HepG2 (cell line): ENCODE data around the gene OR2V2. TPM values are rescaled to one million over a fixed set of nuclear protein-coding genes. Genes with fewer than 3 reads are reported as not detected.

Source experiments
- ASH2L ChIP-seq: fragments of 300-600, 200-600 bp; sonication (generic); IDR thresholded peaks from 2 replicates; pipeline ENCODE4 v1.7.0; 2017; ENCODE audit warnings: low read depth, mild to moderate bottlenecking, moderate library complexity, mixed read lengths, low read length; ENCODE audit not compliant: insufficient read length
- CBX1 ChIP-seq: IDR thresholded peaks from one replicate; pipeline ENCODE4 v1.6.1; 2016; ENCODE audit warnings: antibody characterized with exemption, low read depth
- CREB1 ChIP-seq, 2 experiments: fragments of 450-650 bp in 1 of 2; IDR thresholded peaks; 2 replicates each; pipeline ENCODE4 v1.6.1; 2016 to 2017; ENCODE audit warnings: control low read depth in 1 of 2, mild to moderate bottlenecking in 1 of 2, missing compliant biosample characterization in 1 of 2, missing genetic modification characterization in 1 of 2
- GATAD2A ChIP-seq: IDR thresholded peaks from 2 replicates; pipeline ENCODE4 v1.6.1; 2016
- MAF1 ChIP-seq: sonication (generic); formaldehyde crosslinking; IDR thresholded peaks from 2 replicates; pipeline ENCODE4 v1.5.0; 2020; ENCODE audit warnings: missing genetic modification reagents, borderline replicate concordance
- NRL ChIP-seq: sonication (generic); formaldehyde crosslinking; IDR thresholded peaks from 2 replicates; pipeline ENCODE4 v1.5.0; 2020; ENCODE audit warnings: missing genetic modification reagents, mild to moderate bottlenecking, moderate library complexity, borderline replicate concordance
- SIX1 ChIP-seq: sonication (generic); formaldehyde crosslinking; IDR thresholded peaks from 2 replicates; pipeline ENCODE4 v1.4.0; 2020; ENCODE audit warnings: missing genetic modification reagents, borderline replicate concordance
- SRSF9 ChIP-seq: fragments of 200-400 bp; formaldehyde crosslinking; IDR thresholded peaks from 2 replicates; pipeline ENCODE4 v1.6.1; 2018; ENCODE audit warnings: borderline replicate concordance, mild to moderate bottlenecking, low read depth, low read length; ENCODE audit not compliant: insufficient read depth, poor library complexity, severe bottlenecking
- ZFAT ChIP-seq: sonication (generic); formaldehyde crosslinking; conservative IDR thresholded peaks from 2 replicates; pipeline ENCODE4 v1.8.1; 2023; ENCODE audit warnings: missing genetic modification reagents, inconsistent platforms
- ZNF24 ChIP-seq: fragments of 450-650 bp; IDR thresholded peaks from 2 replicates; pipeline ENCODE4 v1.6.1; 2017; ENCODE audit warnings: antibody characterized with exemption, mild to moderate bottlenecking
- ZNF543 ChIP-seq: sonication (generic); formaldehyde crosslinking; IDR thresholded peaks from 2 replicates; pipeline ENCODE4 v1.4.0; 2020; ENCODE audit warnings: mild to moderate bottlenecking, missing genetic modification reagents
- polyA plus RNA-seq, 8 experiments: library from polyadenylated mRNA; depleted of rRNA in 3 of 8; stranded (reverse) in 7 of 8; unstranded in 1 of 8; fragments of >200 nt; fragmentation: Illumina TruSeq in 4 of 8; extraction: Trizol in 4 of 8; gene quantifications; 2 replicates each; pipeline versions ENCODE4 v1.2.1 to v1.2.3, GENCODE V29; 2011 to 2016; ENCODE audit warnings: low read depth in 4 of 8, missing spikeins in 1 of 8, mixed read lengths in 1 of 8; ENCODE audit not compliant: insufficient read depth in 1 of 8
- total RNA-seq, 5 experiments: library from RNA; depleted of rRNA; stranded (reverse); fragments of >200 nt; fragmentation: Illumina TruSeq; extraction: Trizol; gene quantifications; 2 replicates each; pipeline ENCODE4 v1.2.3, GENCODE V29; 2016; ENCODE audit warnings: low read depth in 1 of 5
- TF ChIP-seq, protein P1 (sequence below), 2 experiments: sonication (generic) in 1 of 2; formaldehyde crosslinking in 1 of 2; IDR thresholded peaks; 2 replicates each; pipeline versions ENCODE4 v1.4.0 to v1.6.1; 2018 to 2020; ENCODE audit warnings: missing genetic modification reagents in 2 of 2, borderline replicate concordance in 1 of 2, low read depth in 1 of 2, mild to moderate bottlenecking in 1 of 2, missing biosample characterization in 1 of 2
- TF ChIP-seq, protein P2 (sequence below): sonication (generic); formaldehyde crosslinking; IDR thresholded peaks from 2 replicates; pipeline ENCODE4 v1.8.0; 2022; ENCODE audit warnings: missing genetic modification reagents, mild to moderate bottlenecking, borderline replicate concordance
- TF ChIP-seq, protein P3 (sequence below): sonication (generic); formaldehyde crosslinking; IDR thresholded peaks from 2 replicates; pipeline ENCODE4 v1.5.1; 2020; ENCODE audit warnings: mild to moderate bottlenecking, missing genetic modification reagents, moderate library complexity
- TF ChIP-seq, protein P4 (sequence below): sonication (generic); formaldehyde crosslinking; IDR thresholded peaks from 2 replicates; pipeline ENCODE4 v1.8.0; 2023; ENCODE audit warnings: mild to moderate bottlenecking, missing genetic modification reagents
- TF ChIP-seq, protein P5 (sequence below): sonication (generic); formaldehyde crosslinking; IDR thresholded peaks from 2 replicates; pipeline ENCODE4 v1.4.0; 2020; ENCODE audit warnings: mild to moderate bottlenecking, low read depth, missing genetic modification reagents

The OR2V2 gene
- total and polyA plus RNA-seq, 2 of the 13 experiments (the other 11 are each of a cell fraction or from before 2014, with no cell fraction given) = not detected

DNA sequence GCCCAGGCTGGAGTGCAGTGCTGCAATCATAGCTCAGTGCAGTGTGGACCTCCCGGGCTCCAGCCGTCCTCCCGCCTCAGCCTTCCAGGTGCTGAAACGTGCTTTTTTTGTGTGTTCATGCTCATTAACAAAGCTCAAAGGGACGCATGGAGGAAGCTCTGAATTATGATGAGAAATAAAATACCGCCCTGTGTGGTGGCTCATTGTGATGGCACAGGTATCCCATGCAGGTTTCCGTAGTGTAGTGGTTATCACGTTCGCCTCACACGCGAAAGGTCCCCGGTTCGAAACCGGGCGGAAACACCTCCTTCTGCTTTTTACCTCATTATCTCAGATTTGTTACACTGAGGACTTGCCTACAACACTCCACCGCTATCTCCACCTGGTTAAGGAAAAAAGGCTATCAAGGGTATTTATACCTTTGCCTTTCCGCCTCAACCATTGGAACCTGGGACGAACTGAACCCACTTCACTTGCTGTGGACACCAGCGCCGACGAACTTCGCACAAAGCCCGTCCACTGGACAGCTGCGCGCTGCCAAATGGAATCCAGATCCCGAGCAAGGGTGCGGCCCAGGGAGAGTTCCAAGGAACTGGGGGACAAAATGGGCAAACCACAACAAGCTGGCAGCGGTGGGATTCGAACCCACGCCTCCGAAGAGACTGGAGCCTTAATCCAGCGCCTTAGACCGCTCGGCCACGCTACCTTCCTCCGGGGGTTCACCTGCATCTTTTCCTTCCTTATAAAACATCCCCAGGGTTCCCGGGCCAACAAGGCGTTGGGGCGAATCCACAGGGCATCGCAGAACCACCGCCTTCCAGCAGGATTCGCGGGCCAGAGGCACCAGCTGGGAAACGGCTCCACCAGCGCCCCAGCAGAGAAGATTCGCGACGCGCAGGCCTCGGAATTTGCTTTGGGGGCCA, 26.3 kb downstream of the OR2V2 start (continued):
- TF ChIP-seq, protein P1, sequence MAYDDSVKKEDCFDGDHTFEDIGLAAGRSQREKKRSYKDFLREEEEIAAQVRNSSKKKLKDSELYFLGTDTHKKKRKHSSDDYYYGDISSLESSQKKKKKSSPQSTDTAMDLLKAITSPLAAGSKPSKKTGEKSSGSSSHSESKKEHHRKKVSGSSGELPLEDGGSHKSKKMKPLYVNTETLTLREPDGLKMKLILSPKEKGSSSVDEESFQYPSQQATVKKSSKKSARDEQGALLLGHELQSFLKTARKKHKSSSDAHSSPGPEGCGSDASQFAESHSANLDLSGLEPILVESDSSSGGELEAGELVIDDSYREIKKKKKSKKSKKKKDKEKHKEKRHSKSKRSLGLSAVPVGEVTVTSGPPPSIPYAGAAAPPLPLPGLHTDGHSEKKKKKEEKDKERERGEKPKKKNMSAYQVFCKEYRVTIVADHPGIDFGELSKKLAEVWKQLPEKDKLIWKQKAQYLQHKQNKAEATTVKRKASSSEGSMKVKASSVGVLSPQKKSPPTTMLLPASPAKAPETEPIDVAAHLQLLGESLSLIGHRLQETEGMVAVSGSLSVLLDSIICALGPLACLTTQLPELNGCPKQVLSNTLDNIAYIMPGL (CRISPR knock-in tag; IDR thresholded peaks at IDR 0.05; ENCODE audit: borderline replicate concordance in 1 of 2, low read depth in 1 of 2) = peak; percentile 63 to 80; a peak in 3 of 4 replicates
- TF ChIP-seq SRSF9 (no peak), MAF1 (CRISPR knock-in tag) (peak; percentile 44; the same call in 1 of the 2 replicates), GATAD2A (CRISPR knock-in tag) (peak; percentile 43; the same call in 1 of the 2 replicates), NRL (CRISPR knock-in tag) (0 out of 2 replicates have a peak, but pooled peaks have one; percentile 21), ZNF543 (CRISPR knock-in tag) (no peak), SIX1 (CRISPR knock-in tag) (no peak), ASH2L (no peak), ZFAT (CRISPR knock-in tag) (no peak), ZNF24 (peak; percentile 89), CREB1 (IDR thresholded peaks at IDR 0.05) (no peak), CREB1 (CRISPR knock-in tag; IDR thresholded peaks at IDR 0.05) (peak; percentile 45; the same call in 1 of the 2 replicates), CBX1 (no peak)
- TF ChIP-seq, protein P2, sequence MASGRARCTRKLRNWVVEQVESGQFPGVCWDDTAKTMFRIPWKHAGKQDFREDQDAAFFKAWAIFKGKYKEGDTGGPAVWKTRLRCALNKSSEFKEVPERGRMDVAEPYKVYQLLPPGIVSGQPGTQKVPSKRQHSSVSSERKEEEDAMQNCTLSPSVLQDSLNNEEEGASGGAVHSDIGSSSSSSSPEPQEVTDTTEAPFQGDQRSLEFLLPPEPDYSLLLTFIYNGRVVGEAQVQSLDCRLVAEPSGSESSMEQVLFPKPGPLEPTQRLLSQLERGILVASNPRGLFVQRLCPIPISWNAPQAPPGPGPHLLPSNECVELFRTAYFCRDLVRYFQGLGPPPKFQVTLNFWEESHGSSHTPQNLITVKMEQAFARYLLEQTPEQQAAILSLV (CRISPR knock-in tag) = 0 out of 2 replicates have a peak, but pooled peaks have one; percentile 40
- TF ChIP-seq, protein P3, sequence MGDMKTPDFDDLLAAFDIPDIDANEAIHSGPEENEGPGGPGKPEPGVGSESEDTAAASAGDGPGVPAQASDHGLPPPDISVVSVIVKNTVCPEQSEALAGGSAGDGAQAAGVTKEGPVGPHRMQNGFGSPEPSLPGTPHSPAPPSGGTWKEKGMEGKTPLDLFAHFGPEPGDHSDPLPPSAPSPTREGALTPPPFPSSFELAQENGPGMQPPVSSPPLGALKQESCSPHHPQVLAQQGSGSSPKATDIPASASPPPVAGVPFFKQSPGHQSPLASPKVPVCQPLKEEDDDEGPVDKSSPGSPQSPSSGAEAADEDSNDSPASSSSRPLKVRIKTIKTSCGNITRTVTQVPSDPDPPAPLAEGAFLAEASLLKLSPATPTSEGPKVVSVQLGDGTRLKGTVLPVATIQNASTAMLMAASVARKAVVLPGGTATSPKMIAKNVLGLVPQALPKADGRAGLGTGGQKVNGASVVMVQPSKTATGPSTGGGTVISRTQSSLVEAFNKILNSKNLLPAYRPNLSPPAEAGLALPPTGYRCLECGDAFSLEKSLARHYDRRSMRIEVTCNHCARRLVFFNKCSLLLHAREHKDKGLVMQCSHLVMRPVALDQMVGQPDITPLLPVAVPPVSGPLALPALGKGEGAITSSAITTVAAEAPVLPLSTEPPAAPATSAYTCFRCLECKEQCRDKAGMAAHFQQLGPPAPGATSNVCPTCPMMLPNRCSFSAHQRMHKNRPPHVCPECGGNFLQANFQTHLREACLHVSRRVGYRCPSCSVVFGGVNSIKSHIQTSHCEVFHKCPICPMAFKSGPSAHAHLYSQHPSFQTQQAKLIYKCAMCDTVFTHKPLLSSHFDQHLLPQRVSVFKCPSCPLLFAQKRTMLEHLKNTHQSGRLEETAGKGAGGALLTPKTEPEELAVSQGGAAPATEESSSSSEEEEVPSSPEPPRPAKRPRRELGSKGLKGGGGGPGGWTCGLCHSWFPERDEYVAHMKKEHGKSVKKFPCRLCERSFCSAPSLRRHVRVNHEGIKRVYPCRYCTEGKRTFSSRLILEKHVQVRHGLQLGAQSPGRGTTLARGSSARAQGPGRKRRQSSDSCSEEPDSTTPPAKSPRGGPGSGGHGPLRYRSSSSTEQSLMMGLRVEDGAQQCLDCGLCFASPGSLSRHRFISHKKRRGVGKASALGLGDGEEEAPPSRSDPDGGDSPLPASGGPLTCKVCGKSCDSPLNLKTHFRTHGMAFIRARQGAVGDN (CRISPR knock-in tag) = peak; percentile 35
- TF ChIP-seq, protein P4, sequence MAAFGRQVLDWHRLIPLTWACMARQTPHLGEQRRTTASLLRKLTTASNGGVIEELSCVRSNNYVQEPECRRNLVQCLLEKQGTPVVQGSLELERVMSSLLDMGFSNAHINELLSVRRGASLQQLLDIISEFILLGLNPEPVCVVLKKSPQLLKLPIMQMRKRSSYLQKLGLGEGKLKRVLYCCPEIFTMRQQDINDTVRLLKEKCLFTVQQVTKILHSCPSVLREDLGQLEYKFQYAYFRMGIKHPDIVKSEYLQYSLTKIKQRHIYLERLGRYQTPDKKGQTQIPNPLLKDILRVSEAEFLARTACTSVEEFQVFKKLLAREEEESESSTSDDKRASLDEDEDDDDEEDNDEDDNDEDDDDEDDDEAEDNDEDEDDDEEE (CRISPR knock-in tag) = no peak
- TF ChIP-seq, protein P5, sequence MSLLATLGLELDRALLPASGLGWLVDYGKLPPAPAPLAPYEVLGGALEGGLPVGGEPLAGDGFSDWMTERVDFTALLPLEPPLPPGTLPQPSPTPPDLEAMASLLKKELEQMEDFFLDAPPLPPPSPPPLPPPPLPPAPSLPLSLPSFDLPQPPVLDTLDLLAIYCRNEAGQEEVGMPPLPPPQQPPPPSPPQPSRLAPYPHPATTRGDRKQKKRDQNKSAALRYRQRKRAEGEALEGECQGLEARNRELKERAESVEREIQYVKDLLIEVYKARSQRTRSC = no peak
